Measurements from ENCODE around the gene ADAM15.

ADAM15 gene

GRCh38 chr1:155012776-155013602 lies 38.1 kb upstream of the ADAM15 start:
- no peak for DNase-seq

GRCh38 chr1:155013632-155014031 lies 37.5 kb upstream of the ADAM15 start:
- peak; percentile 44 for DNase-seq

- no peak for DNase-seq
Measured at GRCh38 chr1:155014709-155015508, 36.2 kb upstream of the ADAM15 start.

GRCh38 chr1:155015527-155016230 lies 35.4 kb upstream of the ADAM15 start:
- no peak for DNase-seq

- DNase-seq = no peak
Measured at GRCh38 chr1:155016231-155016831, 34.8 kb upstream of the ADAM15 start.

- DNase-seq = peak; percentile 93
Measured at GRCh38 chr1:155017041-155017945, 33.8 kb upstream of the ADAM15 start.

GRCh38 chr1:155017946-155018316 lies 33.2 kb upstream of the ADAM15 start:
- DNase-seq = no peak

GRCh38 chr1:155018617-155019348 lies 32.3 kb upstream of the ADAM15 start:
- no peak for DNase-seq

- DNase-seq = no peak
Measured at GRCh38 chr1:155019377-155020245, 31.5 kb upstream of the ADAM15 start.

- DNase-seq = no peak
Measured at GRCh38 chr1:155022136-155022926, 28.8 kb upstream of the ADAM15 start.

GRCh38 chr1:155022927-155023236 lies 28.2 kb upstream of the ADAM15 start:
- no peak for DNase-seq

GRCh38 chr1:155023627-155024026 lies 27.5 kb upstream of the ADAM15 start:
- no peak for DNase-seq

- no peak for DNase-seq
Measured at GRCh38 chr1:155024315-155024714, 26.8 kb upstream of the ADAM15 start.

GRCh38 chr1:155026154-155026553 lies 25.0 kb upstream of the ADAM15 start:
- DNase-seq = no peak

GRCh38 chr1:155026588-155026987 lies 24.5 kb upstream of the ADAM15 start:
- no peak for DNase-seq

GRCh38 chr1:155029513-155030242 lies 21.4 kb upstream of the ADAM15 start:
- no peak for DNase-seq

GRCh38 chr1:155030243-155030795 lies 20.8 kb upstream of the ADAM15 start:
- no peak for DNase-seq

- DNase-seq = no peak
Measured at GRCh38 chr1:155030899-155031298, 20.2 kb upstream of the ADAM15 start.

GRCh38 chr1:155032886-155033285 lies 18.2 kb upstream of the ADAM15 start:
- DNase-seq = no peak
